WTC11 (cell line): ENCODE results near the gene CENPU. TPM values are rescaled to one million over a fixed set of nuclear protein-coding genes. Genes with fewer than 3 reads are reported as not detected.
A peak's percentile ranks its signal among the peaks of the same experiment; 100 is the strongest.

Experiments used
- ATAC-seq: fragments of 200-7000 bp; cut with Tn5 transposase; 2 replicates; pipeline ENCODE4 v1.10.0; 2021; ENCODE audit warnings: mild to moderate bottlenecking, moderate library complexity
- CTCF ChIA-PET: fragments of 300-600 bp; sonication (Branson Sonifier 250); formaldehyde crosslinking; loops from one replicate; lab custom pipeline; 2021; ENCODE audit warnings: antibody characterized with exemption; lab: Charles Lee
- POLR2A ChIA-PET: fragments of 350-600 bp; sonication (Branson Sonifier 250); formaldehyde crosslinking; loops from one replicate; lab custom pipeline; 2021; ENCODE audit warnings: antibody characterized with exemption; lab: Charles Lee
- DNase-seq: peaks from one replicate; pipeline ENCODE4 v3.0.0; 2021; ENCODE audit warnings: low spot score
- H3K27ac Mint-ChIP-seq: 2 replicates; pipeline ENCODE4 v1.8.0; 2021; ENCODE audit warnings: mixed read lengths
- H3K27me3 Mint-ChIP-seq: 2 replicates; pipeline ENCODE4 v1.8.0; 2021; ENCODE audit warnings: low read depth, mild to moderate bottlenecking, moderate library complexity, mixed read lengths
- H3K36me3 Mint-ChIP-seq: 2 replicates; pipeline ENCODE4 v1.8.0; 2021; ENCODE audit warnings: mixed read lengths
- H3K4me1 Mint-ChIP-seq: 2 replicates; pipeline ENCODE4 v1.8.0; 2022; ENCODE audit warnings: mixed read lengths
- H3K4me3 Mint-ChIP-seq: 2 replicates; pipeline ENCODE4 v1.8.0; 2021; ENCODE audit warnings: mild to moderate bottlenecking, moderate library complexity, mixed read lengths
- H3K9me3 Mint-ChIP-seq: 2 replicates; pipeline ENCODE4 v1.8.0; 2021; ENCODE audit warnings: mixed read lengths
- ATF1 ChIP-seq: sonication (generic); formaldehyde crosslinking; IDR thresholded peaks from 2 replicates; pipeline ENCODE4 v1.8.1; 2023; ENCODE audit warnings: mild to moderate bottlenecking, moderate library complexity, missing genetic modification reagents
- ELF4 ChIP-seq: sonication (generic); formaldehyde crosslinking; IDR thresholded peaks from 2 replicates; pipeline ENCODE4 v1.8.1; 2022; ENCODE audit warnings: low read depth, mild to moderate bottlenecking, moderate library complexity, missing genetic modification reagents
- GRHL2 ChIP-seq: fragments of 250-450 bp; sonication (Bioruptor Pico); IDR thresholded peaks from 2 replicates; pipeline ENCODE4 v1.8.0; 2022; ENCODE audit warnings: mild to moderate bottlenecking, moderate library complexity; ENCODE audit not compliant: insufficient replicate concordance, severe bottlenecking
- KAT7 ChIP-seq: sonication (generic); formaldehyde crosslinking; IDR thresholded peaks from 2 replicates; pipeline ENCODE4 v1.8.1; 2023; ENCODE audit warnings: missing genetic modification reagents, mild to moderate bottlenecking, borderline replicate concordance
- NR1H2 ChIP-seq: sonication (generic); formaldehyde crosslinking; IDR thresholded peaks from 2 replicates; pipeline ENCODE4 v1.9.0; 2021; ENCODE audit warnings: mild to moderate bottlenecking, moderate library complexity, missing genetic modification reagents
- NR3C1 ChIP-seq: sonication (generic); formaldehyde crosslinking; conservative IDR thresholded peaks from 2 replicates; pipeline ENCODE4 v1.8.1; 2023; ENCODE audit warnings: low read depth, mild to moderate bottlenecking, missing genetic modification reagents
- RORB ChIP-seq: fragments of 250-450 bp; sonication (Bioruptor Pico); IDR thresholded peaks from 2 replicates; pipeline ENCODE4 v1.9.0; 2021; ENCODE audit warnings: mild to moderate bottlenecking
- ZNF416 ChIP-seq: fragments of 250-450 bp; sonication (Bioruptor Pico); IDR thresholded peaks from 2 replicates; pipeline ENCODE4 v1.9.0; 2021; ENCODE audit warnings: mild to moderate bottlenecking, inconsistent platforms
- total RNA-seq: library from RNA; stranded (reverse); gene quantifications from 3 replicates; pipeline ENCODE4 v1.2.3, GENCODE V29; 2021
- TF ChIP-seq, protein P1 (sequence below): sonication (generic); formaldehyde crosslinking; IDR thresholded peaks from 2 replicates; pipeline ENCODE4 v1.8.1; 2023; ENCODE audit warnings: mild to moderate bottlenecking, missing genetic modification reagents, moderate library complexity
- TF ChIP-seq, protein P2 (sequence below): fragments of 250-450 bp; sonication (Bioruptor Pico); IDR thresholded peaks from 2 replicates; pipeline ENCODE4 v1.9.0; 2021; ENCODE audit warnings: mild to moderate bottlenecking
- TF ChIP-seq, protein P3 (sequence below): sonication (generic); formaldehyde crosslinking; IDR thresholded peaks from 2 replicates; pipeline ENCODE4 v1.8.1; 2022; ENCODE audit warnings: mild to moderate bottlenecking, missing genetic modification reagents, moderate library complexity, borderline replicate concordance
- TF ChIP-seq, protein P4 (sequence below): sonication (generic); formaldehyde crosslinking; IDR thresholded peaks from 2 replicates; pipeline ENCODE4 v1.8.1; 2023; ENCODE audit warnings: mild to moderate bottlenecking, moderate library complexity, missing genetic modification reagents
- TF ChIP-seq, protein P5 (sequence below): sonication (generic); formaldehyde crosslinking; IDR thresholded peaks from 2 replicates; pipeline ENCODE4 v1.8.1; 2022; ENCODE audit warnings: mild to moderate bottlenecking, moderate library complexity, missing genetic modification reagents
- TF ChIP-seq, protein P6 (sequence below): sonication (generic); formaldehyde crosslinking; IDR thresholded peaks from 2 replicates; pipeline ENCODE4 v1.8.1; 2022; ENCODE audit warnings: missing genetic modification reagents, borderline replicate concordance
- TF ChIP-seq, protein P7 (sequence below): sonication (generic); formaldehyde crosslinking; IDR thresholded peaks from 2 replicates; pipeline ENCODE4 v1.8.1; 2023; ENCODE audit warnings: mild to moderate bottlenecking, missing genetic modification reagents
- TF ChIP-seq, protein P8 (sequence below): sonication (generic); formaldehyde crosslinking; IDR thresholded peaks from 2 replicates; pipeline ENCODE4 v1.8.1; 2023; ENCODE audit warnings: mild to moderate bottlenecking, missing genetic modification reagents, moderate library complexity

The CENPU gene
- total RNA-seq, 1 experiment from 2014 or later, result 60.5 TPM

DNA sequence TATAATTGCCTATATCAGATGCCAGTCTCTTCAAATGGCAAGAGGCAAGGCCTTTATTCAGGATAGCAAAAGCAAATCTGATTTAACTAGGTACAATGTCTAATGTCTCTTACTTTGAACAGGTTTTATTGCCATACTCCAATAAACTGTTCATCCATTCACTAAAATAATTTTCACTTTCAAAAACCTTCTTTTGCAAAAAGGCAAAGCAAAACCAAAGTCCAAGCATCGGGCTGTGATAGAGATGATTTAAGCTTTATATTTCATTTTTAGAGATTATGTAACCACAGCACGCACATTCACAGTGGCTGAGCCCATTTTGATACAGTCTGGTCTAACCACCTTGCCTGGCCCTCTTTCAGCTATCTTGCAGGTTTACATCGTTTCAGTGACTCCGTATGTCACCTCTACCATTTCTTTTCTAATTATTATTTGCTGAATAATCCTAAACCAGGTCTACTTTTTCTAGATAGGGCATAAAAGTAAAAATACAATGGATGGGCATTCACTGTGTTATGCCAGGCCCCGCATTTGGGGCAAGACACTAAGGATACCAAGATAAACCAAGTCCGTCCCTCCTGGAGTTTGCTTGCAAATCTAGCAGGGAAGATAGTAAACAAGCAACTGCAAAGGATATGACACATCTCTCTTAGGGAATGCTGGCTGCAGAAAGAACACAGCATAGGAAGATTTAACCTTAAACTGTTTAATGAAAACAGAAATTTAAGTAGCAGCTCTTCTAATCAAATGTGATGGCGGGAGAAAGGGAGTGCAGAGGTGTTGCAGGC lies 86.4 kb downstream of the CENPU start:
- peak overlapping the region; percentile 78 for H3K27ac Mint-ChIP-seq
- POLR2A ChIA-PET, result no interaction called here
- CTCF ChIA-PET, result interaction anchor here (0.6 kb wide), 1 partner anchor 383 kb away, joined by 3 read pairs; no protein-coding TSS in a partner anchor
- no peaks in the 10 kb centered on the region for H3K27me3 Mint-ChIP-seq
- H3K9me3 Mint-ChIP-seq, result no peaks in the 10 kb centered on the region
- peak overlapping the region; percentile 88 for H3K4me3 Mint-ChIP-seq
- TF ChIP-seq, protein P1, sequence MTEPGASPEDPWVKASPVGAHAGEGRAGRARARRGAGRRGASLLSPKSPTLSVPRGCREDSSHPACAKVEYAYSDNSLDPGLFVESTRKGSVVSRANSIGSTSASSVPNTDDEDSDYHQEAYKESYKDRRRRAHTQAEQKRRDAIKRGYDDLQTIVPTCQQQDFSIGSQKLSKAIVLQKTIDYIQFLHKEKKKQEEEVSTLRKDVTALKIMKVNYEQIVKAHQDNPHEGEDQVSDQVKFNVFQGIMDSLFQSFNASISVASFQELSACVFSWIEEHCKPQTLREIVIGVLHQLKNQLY (CRISPR knock-in tag), result no peak
- TF ChIP-seq RORB (CRISPR knock-in tag), result no peak
- TF ChIP-seq, protein P2, sequence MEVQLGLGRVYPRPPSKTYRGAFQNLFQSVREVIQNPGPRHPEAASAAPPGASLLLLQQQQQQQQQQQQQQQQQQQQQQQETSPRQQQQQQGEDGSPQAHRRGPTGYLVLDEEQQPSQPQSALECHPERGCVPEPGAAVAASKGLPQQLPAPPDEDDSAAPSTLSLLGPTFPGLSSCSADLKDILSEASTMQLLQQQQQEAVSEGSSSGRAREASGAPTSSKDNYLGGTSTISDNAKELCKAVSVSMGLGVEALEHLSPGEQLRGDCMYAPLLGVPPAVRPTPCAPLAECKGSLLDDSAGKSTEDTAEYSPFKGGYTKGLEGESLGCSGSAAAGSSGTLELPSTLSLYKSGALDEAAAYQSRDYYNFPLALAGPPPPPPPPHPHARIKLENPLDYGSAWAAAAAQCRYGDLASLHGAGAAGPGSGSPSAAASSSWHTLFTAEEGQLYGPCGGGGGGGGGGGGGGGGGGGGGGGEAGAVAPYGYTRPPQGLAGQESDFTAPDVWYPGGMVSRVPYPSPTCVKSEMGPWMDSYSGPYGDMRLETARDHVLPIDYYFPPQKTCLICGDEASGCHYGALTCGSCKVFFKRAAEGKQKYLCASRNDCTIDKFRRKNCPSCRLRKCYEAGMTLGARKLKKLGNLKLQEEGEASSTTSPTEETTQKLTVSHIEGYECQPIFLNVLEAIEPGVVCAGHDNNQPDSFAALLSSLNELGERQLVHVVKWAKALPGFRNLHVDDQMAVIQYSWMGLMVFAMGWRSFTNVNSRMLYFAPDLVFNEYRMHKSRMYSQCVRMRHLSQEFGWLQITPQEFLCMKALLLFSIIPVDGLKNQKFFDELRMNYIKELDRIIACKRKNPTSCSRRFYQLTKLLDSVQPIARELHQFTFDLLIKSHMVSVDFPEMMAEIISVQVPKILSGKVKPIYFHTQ, result no peak
- TF ChIP-seq KAT7 (CRISPR knock-in tag), result no peak
- TF ChIP-seq NR3C1 (CRISPR knock-in tag), result no peak
- no peak for TF ChIP-seq ZNF416 (CRISPR knock-in tag)
- no peak for TF ChIP-seq NR1H2
- TF ChIP-seq, protein P3, sequence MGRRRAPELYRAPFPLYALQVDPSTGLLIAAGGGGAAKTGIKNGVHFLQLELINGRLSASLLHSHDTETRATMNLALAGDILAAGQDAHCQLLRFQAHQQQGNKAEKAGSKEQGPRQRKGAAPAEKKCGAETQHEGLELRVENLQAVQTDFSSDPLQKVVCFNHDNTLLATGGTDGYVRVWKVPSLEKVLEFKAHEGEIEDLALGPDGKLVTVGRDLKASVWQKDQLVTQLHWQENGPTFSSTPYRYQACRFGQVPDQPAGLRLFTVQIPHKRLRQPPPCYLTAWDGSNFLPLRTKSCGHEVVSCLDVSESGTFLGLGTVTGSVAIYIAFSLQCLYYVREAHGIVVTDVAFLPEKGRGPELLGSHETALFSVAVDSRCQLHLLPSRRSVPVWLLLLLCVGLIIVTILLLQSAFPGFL (CRISPR knock-in tag), result no peak
- TF ChIP-seq, protein P4, sequence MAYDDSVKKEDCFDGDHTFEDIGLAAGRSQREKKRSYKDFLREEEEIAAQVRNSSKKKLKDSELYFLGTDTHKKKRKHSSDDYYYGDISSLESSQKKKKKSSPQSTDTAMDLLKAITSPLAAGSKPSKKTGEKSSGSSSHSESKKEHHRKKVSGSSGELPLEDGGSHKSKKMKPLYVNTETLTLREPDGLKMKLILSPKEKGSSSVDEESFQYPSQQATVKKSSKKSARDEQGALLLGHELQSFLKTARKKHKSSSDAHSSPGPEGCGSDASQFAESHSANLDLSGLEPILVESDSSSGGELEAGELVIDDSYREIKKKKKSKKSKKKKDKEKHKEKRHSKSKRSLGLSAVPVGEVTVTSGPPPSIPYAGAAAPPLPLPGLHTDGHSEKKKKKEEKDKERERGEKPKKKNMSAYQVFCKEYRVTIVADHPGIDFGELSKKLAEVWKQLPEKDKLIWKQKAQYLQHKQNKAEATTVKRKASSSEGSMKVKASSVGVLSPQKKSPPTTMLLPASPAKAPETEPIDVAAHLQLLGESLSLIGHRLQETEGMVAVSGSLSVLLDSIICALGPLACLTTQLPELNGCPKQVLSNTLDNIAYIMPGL, result no peak
- no peak for TF ChIP-seq GRHL2
- TF ChIP-seq, protein P5, sequence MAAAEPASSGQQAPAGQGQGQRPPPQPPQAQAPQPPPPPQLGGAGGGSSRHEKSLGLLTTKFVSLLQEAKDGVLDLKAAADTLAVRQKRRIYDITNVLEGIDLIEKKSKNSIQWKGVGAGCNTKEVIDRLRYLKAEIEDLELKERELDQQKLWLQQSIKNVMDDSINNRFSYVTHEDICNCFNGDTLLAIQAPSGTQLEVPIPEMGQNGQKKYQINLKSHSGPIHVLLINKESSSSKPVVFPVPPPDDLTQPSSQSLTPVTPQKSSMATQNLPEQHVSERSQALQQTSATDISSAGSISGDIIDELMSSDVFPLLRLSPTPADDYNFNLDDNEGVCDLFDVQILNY (CRISPR knock-in tag), result no peak
- TF ChIP-seq ELF4, result no peak
- TF ChIP-seq ATF1 (CRISPR knock-in tag), result no peak
- TF ChIP-seq, protein P6, sequence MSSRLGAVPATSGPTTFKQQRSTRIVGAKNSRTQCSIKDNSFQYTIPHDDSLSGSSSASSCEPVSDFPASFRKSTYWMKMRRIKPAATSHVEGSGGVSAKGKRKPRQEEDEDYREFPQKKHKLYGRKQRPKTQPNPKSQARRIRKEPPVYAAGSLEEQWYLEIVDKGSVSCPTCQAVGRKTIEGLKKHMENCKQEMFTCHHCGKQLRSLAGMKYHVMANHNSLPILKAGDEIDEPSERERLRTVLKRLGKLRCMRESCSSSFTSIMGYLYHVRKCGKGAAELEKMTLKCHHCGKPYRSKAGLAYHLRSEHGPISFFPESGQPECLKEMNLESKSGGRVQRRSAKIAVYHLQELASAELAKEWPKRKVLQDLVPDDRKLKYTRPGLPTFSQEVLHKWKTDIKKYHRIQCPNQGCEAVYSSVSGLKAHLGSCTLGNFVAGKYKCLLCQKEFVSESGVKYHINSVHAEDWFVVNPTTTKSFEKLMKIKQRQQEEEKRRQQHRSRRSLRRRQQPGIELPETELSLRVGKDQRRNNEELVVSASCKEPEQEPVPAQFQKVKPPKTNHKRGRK (CRISPR knock-in tag), result no peak
- TF ChIP-seq, protein P7, sequence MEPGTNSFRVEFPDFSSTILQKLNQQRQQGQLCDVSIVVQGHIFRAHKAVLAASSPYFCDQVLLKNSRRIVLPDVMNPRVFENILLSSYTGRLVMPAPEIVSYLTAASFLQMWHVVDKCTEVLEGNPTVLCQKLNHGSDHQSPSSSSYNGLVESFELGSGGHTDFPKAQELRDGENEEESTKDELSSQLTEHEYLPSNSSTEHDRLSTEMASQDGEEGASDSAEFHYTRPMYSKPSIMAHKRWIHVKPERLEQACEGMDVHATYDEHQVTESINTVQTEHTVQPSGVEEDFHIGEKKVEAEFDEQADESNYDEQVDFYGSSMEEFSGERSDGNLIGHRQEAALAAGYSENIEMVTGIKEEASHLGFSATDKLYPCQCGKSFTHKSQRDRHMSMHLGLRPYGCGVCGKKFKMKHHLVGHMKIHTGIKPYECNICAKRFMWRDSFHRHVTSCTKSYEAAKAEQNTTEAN (CRISPR knock-in tag), result no peak
- TF ChIP-seq, protein P8, sequence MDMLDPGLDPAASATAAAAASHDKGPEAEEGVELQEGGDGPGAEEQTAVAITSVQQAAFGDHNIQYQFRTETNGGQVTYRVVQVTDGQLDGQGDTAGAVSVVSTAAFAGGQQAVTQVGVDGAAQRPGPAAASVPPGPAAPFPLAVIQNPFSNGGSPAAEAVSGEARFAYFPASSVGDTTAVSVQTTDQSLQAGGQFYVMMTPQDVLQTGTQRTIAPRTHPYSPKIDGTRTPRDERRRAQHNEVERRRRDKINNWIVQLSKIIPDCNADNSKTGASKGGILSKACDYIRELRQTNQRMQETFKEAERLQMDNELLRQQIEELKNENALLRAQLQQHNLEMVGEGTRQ (CRISPR knock-in tag), result no peak
- no peaks in the 10 kb centered on the region; the same call in 1 of the 2 replicates for H3K36me3 Mint-ChIP-seq
- ATAC-seq, result no peak
- peaks cover 70% of the 10 kb centered on the region for H3K4me1 Mint-ChIP-seq
- DNase-seq, result no peak
